GM23338 (cell line): ENCODE data around the gene NOVA2.

Experiments used
- CREB1 ChIP-seq: fragments of 250-450 bp; sonication (Bioruptor Pico); IDR thresholded peaks from 2 replicates; pipeline ENCODE4 v1.5.0; 2020; ENCODE audit warnings: low read depth, mild to moderate bottlenecking, moderate library complexity
- JUNB ChIP-seq: IDR thresholded peaks from one replicate; pipeline ENCODE4 v1.6.1; 2016; ENCODE audit warnings: antibody characterized with exemption; ENCODE audit not compliant: unreplicated experiment
- REST ChIP-seq: IDR thresholded peaks from one replicate; pipeline ENCODE4 v1.6.1; 2018; ENCODE audit warnings: antibody characterized with exemption; ENCODE audit not compliant: unreplicated experiment

DNA sequence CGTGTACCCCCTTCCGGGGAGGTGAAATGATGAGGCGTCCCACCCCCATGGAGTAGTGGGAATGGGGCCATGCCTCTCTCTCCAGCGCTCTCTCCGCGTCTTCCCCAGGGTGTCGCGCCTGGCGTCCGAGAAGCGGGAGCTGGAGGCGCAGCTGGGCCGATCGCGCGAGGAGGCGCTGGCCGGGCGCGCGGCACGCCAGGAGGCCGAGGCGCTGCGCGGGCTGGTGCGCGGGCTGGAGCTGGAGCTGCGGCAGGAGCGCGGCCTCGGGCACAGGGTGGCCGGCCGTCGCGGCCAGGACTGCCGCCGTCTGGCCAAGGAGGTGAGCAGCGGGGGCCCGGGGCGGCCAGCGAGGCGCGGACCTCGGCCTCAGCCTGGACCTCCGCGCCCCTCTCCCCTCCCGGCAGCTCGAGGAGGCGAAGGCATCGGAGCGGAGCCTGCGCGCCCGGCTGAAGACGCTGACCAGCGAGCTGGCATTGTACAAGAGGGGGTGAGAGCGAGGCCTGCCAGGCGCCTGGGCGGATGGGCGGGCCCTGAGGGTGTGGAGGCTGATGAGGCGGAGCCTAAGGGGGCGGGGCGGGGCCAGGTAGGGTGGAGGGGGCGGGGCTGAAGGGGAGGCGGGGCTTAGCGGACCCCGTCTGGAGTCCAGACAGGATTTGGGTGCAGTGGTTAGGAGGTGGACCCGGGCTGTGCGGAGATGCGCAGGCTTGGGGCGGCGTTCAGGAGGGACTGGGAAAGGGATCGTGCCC lies 41.4 kb upstream of the NOVA2 start:
- TF ChIP-seq JUNB (no peak), REST (no peak), CREB1 (CRISPR knock-in tag) (no peak)
